SK-N-MC (cell line): ENCODE results near the gene ACKR4.

Experiments
- EZH2 ChIP-seq: fragments of 200-600 bp; sonication (generic); IDR thresholded peaks from one replicate; pipeline ENCODE4 v1.6.1; 2017; ENCODE audit warnings: antibody characterized with exemption
- FOXP2 ChIP-seq: optimal IDR thresholded peaks from 2 replicates; pipeline ENCODE3; 2011; ENCODE audit warnings: mild to moderate bottlenecking, moderate library complexity; ENCODE audit not compliant: insufficient read depth; ENCODE audit errors: extremely low read length, control extremely low read depth
- POLR2AphosphoS5 ChIP-seq: IDR thresholded peaks from 2 replicates; pipeline ENCODE4 v1.6.1; 2012; ENCODE audit warnings: mild to moderate bottlenecking, low read depth, low read length, borderline replicate concordance

- no peak for TF ChIP-seq POLR2AphosphoS5
- no peak for TF ChIP-seq EZH2
- no peak for TF ChIP-seq FOXP2
These were observed 19.7 kb downstream of the ACKR4 start for GRCh38 chr3:132616780-132617179.
